Neural progenitor cell (in vitro differentiated cells): ENCODE data around the gene HSPA4. TPM values are rescaled to one million over a fixed set of nuclear protein-coding genes. Genes with fewer than 3 reads are reported as not detected.

Experiments
- DNase-seq: peaks from one replicate; pipeline ENCODE4 v3.0.0-alpha.2; 2016; ENCODE audit warnings: low spot score
- H2AFZ ChIP-seq: fragments of 200-600 bp; sonication (generic); replicated peaks from 2 replicates; pipeline ENCODE4 v1.6.1; 2016; ENCODE audit warnings: antibody characterized with exemption
- H3F3A ChIP-seq: fragments of 200-600 bp; sonication (generic); 2 replicates; pipeline ENCODE4 v1.6.1; 2016; ENCODE audit warnings: antibody characterized with exemption, low read depth
- H3K27ac ChIP-seq: fragments of 200-600 bp; sonication (generic); 2 replicates; pipeline ENCODE4 v1.5.1; 2016; ENCODE audit warnings: mild to moderate bottlenecking
- H3K27me3 ChIP-seq: fragments of 200-600 bp; sonication (generic); 2 replicates; pipeline ENCODE4 v1.6.1; 2016; ENCODE audit warnings: mild to moderate bottlenecking, moderate library complexity
- H3K36me3 ChIP-seq: fragments of 200-600 bp; sonication (generic); 2 replicates; pipeline ENCODE4 v1.5.1; 2016
- H3K4me1 ChIP-seq: fragments of 200-600 bp; sonication (generic); 2 replicates; pipeline ENCODE4 v1.6.1; 2016; ENCODE audit warnings: mixed run types
- H3K4me2 ChIP-seq: fragments of 200-600 bp; sonication (generic); 2 replicates; pipeline ENCODE4 v1.6.1; 2016
- H3K4me3 ChIP-seq: fragments of 200-600 bp; sonication (generic); 2 replicates; pipeline ENCODE4 v1.5.1; 2016
- H3K79me2 ChIP-seq: fragments of 200-600 bp; sonication (generic); 2 replicates; pipeline ENCODE4 v1.6.1; 2016; ENCODE audit warnings: low read depth
- H3K9ac ChIP-seq: fragments of 200-600 bp; sonication (generic); 2 replicates; pipeline ENCODE4 v1.6.1; 2016
- H3K9me3 ChIP-seq: fragments of 200-600 bp; sonication (generic); 2 replicates; pipeline ENCODE4 v1.5.1; 2016; ENCODE audit warnings: low read depth
- H4K20me1 ChIP-seq: fragments of 200-600 bp; sonication (generic); 2 replicates; pipeline ENCODE4 v1.6.1; 2016; ENCODE audit warnings: low read depth
- H3K27ac Mint-ChIP-seq: 3 replicates; pipeline ENCODE4 v1.8.0; 2021; ENCODE audit warnings: mixed read lengths
- H3K27me3 Mint-ChIP-seq: 2 replicates; pipeline ENCODE4 v1.8.0; 2022; ENCODE audit warnings: low read depth, mild to moderate bottlenecking, inconsistent platforms, moderate library complexity, mixed read lengths; ENCODE audit not compliant: insufficient read depth
- H3K36me3 Mint-ChIP-seq: 3 replicates; pipeline ENCODE4 v1.8.0; 2021; ENCODE audit warnings: mixed read lengths
- H3K4me1 Mint-ChIP-seq: 3 replicates; pipeline ENCODE4 v1.8.0; 2021; ENCODE audit warnings: mixed read lengths
- H3K4me3 Mint-ChIP-seq: 3 replicates; pipeline ENCODE4 v1.8.0; 2021; ENCODE audit warnings: mild to moderate bottlenecking, moderate library complexity, mixed read lengths
- H3K9me3 Mint-ChIP-seq: 3 replicates; pipeline ENCODE4 v1.8.0; 2020; ENCODE audit warnings: mixed read lengths
- EZH2 ChIP-seq: fragments of 200-600 bp; sonication (generic); IDR thresholded peaks from 2 replicates; pipeline ENCODE4 v1.6.1; 2017; ENCODE audit warnings: antibody characterized with exemption, mild to moderate bottlenecking, moderate library complexity
- EZH2phosphoT487 ChIP-seq: fragments of 200-600 bp; sonication (generic); IDR thresholded peaks from 2 replicates; pipeline ENCODE4 v1.6.1; 2017; ENCODE audit warnings: antibody characterized with exemption
- total RNA-seq: library from RNA; depleted of rRNA; stranded (reverse); fragments of >200 nt; gene quantifications from 2 replicates; pipeline ENCODE4 v1.2.3, GENCODE V29; 2015; ENCODE audit warnings: low replicate concordance
- TF ChIP-seq, protein P1 (sequence below): fragments of 200-600 bp; sonication (generic); IDR thresholded peaks from 2 replicates; pipeline ENCODE4 v1.5.1; 2017; ENCODE audit warnings: antibody characterized with exemption, mild to moderate bottlenecking

The HSPA4 gene
- total RNA-seq, 1 donor from 2014 or later, result 232 TPM

DNA sequence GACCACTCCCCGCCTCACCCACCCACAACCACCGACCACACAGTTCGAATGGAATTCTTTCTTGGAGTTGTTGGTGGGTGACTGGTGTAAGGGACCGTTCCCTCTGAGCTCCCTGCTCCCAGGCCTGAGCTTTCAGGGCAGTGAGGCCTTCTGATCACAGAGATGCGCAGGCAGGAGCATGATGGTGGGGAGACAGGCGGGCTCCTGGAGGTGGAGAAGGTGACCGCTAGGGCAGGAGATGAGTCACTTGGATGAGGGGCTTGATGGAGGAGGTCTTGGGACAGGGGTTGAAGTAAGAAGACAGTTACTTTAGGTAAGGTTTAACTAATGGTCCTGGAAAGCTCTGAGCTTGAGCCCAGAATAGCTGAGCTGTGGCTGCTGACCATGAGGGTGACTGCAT, 88.5 kb downstream of the HSPA4 start:
- H3K4me3 ChIP-seq, result no peak overlapping the region
- no peaks in the 10 kb centered on the region for H4K20me1 ChIP-seq
- H3K9me3 Mint-ChIP-seq, result peaks cover 14% of the 10 kb centered on the region
- no peaks in the 10 kb centered on the region for H3K9me3 ChIP-seq
- H2AFZ ChIP-seq, result no peak overlapping the region
- H3F3A ChIP-seq, result no peaks in the 10 kb centered on the region
- TF ChIP-seq, protein P1, sequence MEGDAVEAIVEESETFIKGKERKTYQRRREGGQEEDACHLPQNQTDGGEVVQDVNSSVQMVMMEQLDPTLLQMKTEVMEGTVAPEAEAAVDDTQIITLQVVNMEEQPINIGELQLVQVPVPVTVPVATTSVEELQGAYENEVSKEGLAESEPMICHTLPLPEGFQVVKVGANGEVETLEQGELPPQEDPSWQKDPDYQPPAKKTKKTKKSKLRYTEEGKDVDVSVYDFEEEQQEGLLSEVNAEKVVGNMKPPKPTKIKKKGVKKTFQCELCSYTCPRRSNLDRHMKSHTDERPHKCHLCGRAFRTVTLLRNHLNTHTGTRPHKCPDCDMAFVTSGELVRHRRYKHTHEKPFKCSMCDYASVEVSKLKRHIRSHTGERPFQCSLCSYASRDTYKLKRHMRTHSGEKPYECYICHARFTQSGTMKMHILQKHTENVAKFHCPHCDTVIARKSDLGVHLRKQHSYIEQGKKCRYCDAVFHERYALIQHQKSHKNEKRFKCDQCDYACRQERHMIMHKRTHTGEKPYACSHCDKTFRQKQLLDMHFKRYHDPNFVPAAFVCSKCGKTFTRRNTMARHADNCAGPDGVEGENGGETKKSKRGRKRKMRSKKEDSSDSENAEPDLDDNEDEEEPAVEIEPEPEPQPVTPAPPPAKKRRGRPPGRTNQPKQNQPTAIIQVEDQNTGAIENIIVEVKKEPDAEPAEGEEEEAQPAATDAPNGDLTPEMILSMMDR, result no peak
- TF ChIP-seq EZH2, result no peak
- no peak for TF ChIP-seq EZH2phosphoT487
- no peak overlapping the region for H3K27ac ChIP-seq
- no peaks in the 10 kb centered on the region for H3K36me3 ChIP-seq
- no peaks in the 10 kb centered on the region for H3K4me1 ChIP-seq
- H3K4me2 ChIP-seq, result no peak overlapping the region
- no peaks in the 10 kb centered on the region for H3K27me3 Mint-ChIP-seq
- DNase-seq, result no peak
- H3K9ac ChIP-seq, result no peak overlapping the region
- H3K27ac Mint-ChIP-seq, result no peak overlapping the region
- no peaks in the 10 kb centered on the region for H3K79me2 ChIP-seq
- H3K36me3 Mint-ChIP-seq, result no peaks in the 10 kb centered on the region
- no peaks in the 10 kb centered on the region for H3K27me3 ChIP-seq
- no peaks in the 10 kb centered on the region for H3K4me1 Mint-ChIP-seq
- H3K4me3 Mint-ChIP-seq, result no peak overlapping the region

DNA sequence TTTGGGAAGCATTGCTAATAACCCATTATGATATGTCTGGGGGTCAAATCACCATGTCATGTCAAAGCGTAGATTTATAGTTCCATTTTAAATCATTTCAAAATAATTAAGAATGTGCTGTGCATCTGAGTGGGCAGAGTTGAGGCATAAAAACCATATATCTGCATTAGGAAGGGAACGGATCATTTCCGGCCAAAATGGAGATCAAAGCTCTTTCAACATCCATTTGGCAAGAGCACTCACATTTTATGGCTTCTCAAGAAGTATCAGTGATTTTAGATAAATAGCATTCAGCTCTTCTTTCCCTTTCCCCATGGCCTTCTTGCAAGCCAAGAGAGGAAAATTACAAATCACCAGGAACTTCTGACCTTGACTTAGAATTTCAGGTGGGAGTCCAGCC, 89.9 kb downstream of the HSPA4 start:
- peaks cover 6% of the 10 kb centered on the region for H3K9me3 Mint-ChIP-seq
- no peaks in the 10 kb centered on the region for H3F3A ChIP-seq
- H3K27ac Mint-ChIP-seq, result no peak overlapping the region
- H3K27ac ChIP-seq, result no peak overlapping the region
- no peaks in the 10 kb centered on the region for H3K4me1 ChIP-seq
- no peak overlapping the region for H3K4me3 ChIP-seq
- H3K36me3 Mint-ChIP-seq, result no peaks in the 10 kb centered on the region
- H3K9ac ChIP-seq, result no peak overlapping the region
- no peak overlapping the region for H3K4me2 ChIP-seq
- H3K27me3 Mint-ChIP-seq, result no peaks in the 10 kb centered on the region
- H2AFZ ChIP-seq, result no peak overlapping the region
- H3K27me3 ChIP-seq, result no peaks in the 10 kb centered on the region
- DNase-seq, result no peak
- TF ChIP-seq EZH2, result no peak
- TF ChIP-seq EZH2phosphoT487, result no peak
- TF ChIP-seq, protein P1, result no peak
- H3K36me3 ChIP-seq, result no peaks in the 10 kb centered on the region
- no peaks in the 10 kb centered on the region for H3K9me3 ChIP-seq
- H3K4me1 Mint-ChIP-seq, result no peaks in the 10 kb centered on the region
- no peaks in the 10 kb centered on the region for H4K20me1 ChIP-seq
- no peak overlapping the region for H3K4me3 Mint-ChIP-seq
- no peaks in the 10 kb centered on the region for H3K79me2 ChIP-seq

DNA sequence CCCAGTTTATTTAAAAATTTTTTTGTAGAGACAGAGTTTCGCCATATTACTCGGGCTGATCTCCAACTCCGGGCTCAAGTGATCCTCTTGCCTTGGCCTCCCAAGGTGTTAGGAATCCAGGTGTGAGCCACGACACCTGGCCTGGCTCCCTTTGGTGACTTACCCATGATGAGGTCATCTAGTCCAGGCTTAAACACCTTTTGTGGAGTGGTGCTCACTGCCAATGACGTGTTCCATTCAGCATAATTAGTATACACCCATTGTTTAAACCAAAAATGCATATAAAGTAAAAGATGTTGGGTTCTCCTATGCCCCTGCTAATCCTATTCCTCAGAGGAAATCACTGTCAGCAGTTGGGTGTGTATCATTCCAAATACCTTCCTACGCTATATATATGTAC, 91.0 kb downstream of the HSPA4 start:
- H3K4me3 ChIP-seq, result no peak overlapping the region
- no peak overlapping the region for H3K9ac ChIP-seq
- Mint-ChIP-seq H3K9me3 (peaks cover 6% of the 10 kb centered on the region), H3K27ac (no peak overlapping the region), H3K4me3 (no peak overlapping the region), H3K4me1 (peaks cover 2% of the 10 kb centered on the region), H3K36me3 (no peaks in the 10 kb centered on the region), H3K27me3 (no peaks in the 10 kb centered on the region)
- no peak for TF ChIP-seq EZH2
- TF ChIP-seq, protein P1, result no peak
- no peak for TF ChIP-seq EZH2phosphoT487
- H3F3A ChIP-seq, result no peaks in the 10 kb centered on the region
- no peaks in the 10 kb centered on the region for H4K20me1 ChIP-seq
- no peak overlapping the region for H3K27ac ChIP-seq
- H3K4me1 ChIP-seq, result no peaks in the 10 kb centered on the region
- no peak overlapping the region for H2AFZ ChIP-seq
- H3K27me3 ChIP-seq, result no peaks in the 10 kb centered on the region
- no peak for DNase-seq
- no peaks in the 10 kb centered on the region for H3K36me3 ChIP-seq
- H3K79me2 ChIP-seq, result no peaks in the 10 kb centered on the region
- no peak overlapping the region for H3K4me2 ChIP-seq
- no peaks in the 10 kb centered on the region for H3K9me3 ChIP-seq
